ENCODE results near the gene UGT1A1. TPM values are rescaled to one million over a fixed set of nuclear protein-coding genes. Genes with fewer than 3 reads are reported as not detected.

UGT1A1 gene
- total RNA-seq, 1 donor from 2014 or later, result not detected

DNA sequence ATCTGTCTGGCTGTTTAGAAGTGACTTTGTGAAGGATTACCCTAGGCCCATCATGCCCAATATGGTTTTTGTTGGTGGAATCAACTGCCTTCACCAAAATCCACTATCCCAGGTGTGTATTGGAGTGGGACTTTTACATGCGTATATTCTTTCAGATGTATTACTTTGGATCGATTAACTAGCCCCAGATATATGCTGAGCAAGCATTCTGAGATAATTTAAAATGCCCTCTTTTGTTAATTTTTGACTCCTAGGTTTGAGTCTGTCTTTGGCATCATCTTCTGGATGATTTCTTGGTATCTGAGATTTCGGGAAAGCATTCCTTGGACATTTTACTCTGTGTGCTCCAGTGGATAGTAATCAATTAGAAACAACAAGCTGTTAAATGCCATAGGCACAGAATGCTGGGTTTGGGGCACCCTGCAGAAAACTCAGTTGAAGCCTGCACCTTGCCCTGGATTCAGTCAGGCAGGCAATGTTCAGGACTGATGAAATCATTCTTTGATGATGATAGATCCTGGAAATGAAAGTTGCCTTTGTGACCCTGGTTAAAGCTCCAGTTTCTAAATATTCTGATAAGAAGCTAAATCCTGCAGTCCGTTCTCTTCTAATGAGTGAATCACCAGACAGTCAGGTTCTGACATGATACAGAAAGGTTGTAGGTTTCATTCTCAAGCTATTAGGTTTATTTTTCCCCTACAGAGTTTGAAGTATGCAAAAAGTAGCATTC, 1.1 kb downstream of the UGT1A1 start:
- H3K4me1 Mint-ChIP-seq (ENCODE audit: unreplicated experiment), result no peaks in the 10 kb centered on the region
- DNase-seq (ENCODE audit: low spot score), result no peak
- H3K9me3 Mint-ChIP-seq (ENCODE audit: unreplicated experiment), result no peaks in the 10 kb centered on the region
- H3K36me3 Mint-ChIP-seq (ENCODE audit: low read depth, unreplicated experiment), result no peaks in the 10 kb centered on the region
- no peak for TF ChIP-seq CTCF (IDR thresholded peaks at IDR 0.05; ENCODE audit: unreplicated experiment)
- H3K4me3 Mint-ChIP-seq (ENCODE audit: unreplicated experiment), result no peak overlapping the region
- no peaks in the 10 kb centered on the region for H3K27me3 Mint-ChIP-seq (ENCODE audit: unreplicated experiment)
- H3K27ac Mint-ChIP-seq (ENCODE audit: unreplicated experiment), result no peak overlapping the region

DNA sequence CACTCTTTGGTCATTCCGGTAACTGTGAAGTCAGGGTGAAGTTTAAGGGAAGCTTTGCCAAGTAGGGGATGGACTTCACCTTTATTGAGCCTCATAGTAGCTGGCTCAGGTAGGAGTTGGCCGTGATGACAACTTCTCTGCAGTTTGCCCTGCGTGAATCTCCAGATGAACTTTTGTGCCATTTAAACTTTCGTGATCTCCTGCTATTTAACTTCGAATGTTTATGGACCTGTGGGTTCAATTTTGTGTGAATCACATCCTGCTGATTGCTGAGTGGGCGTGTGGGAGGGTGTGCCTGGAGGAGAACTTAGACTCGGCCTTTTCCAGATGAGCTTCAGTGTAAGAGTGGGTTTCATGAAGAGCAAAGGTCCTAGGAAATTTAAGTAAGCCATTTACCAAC, 4.2 kb downstream of the UGT1A1 start:
- Mint-ChIP-seq H3K36me3 (ENCODE audit: low read depth, unreplicated experiment) (no peaks in the 10 kb centered on the region), H3K4me3 (ENCODE audit: unreplicated experiment) (no peak overlapping the region), H3K27ac (ENCODE audit: unreplicated experiment) (no peak overlapping the region), H3K9me3 (ENCODE audit: unreplicated experiment) (no peaks in the 10 kb centered on the region), H3K27me3 (ENCODE audit: unreplicated experiment) (no peaks in the 10 kb centered on the region), H3K4me1 (ENCODE audit: unreplicated experiment) (no peaks in the 10 kb centered on the region)
- no peak for TF ChIP-seq CTCF (IDR thresholded peaks at IDR 0.05; ENCODE audit: unreplicated experiment)
- no peak for DNase-seq (ENCODE audit: low spot score)

- Mint-ChIP-seq H3K4me3 (ENCODE audit: unreplicated experiment) (no peak overlapping the region), H3K9me3 (ENCODE audit: unreplicated experiment) (no peaks in the 10 kb centered on the region), H3K4me1 (ENCODE audit: unreplicated experiment) (no peaks in the 10 kb centered on the region), H3K36me3 (ENCODE audit: low read depth, unreplicated experiment) (no peaks in the 10 kb centered on the region), H3K27ac (ENCODE audit: unreplicated experiment) (no peak overlapping the region), H3K27me3 (ENCODE audit: unreplicated experiment) (no peaks in the 10 kb centered on the region)
- DNase-seq (ENCODE audit: low spot score), result no peak
- TF ChIP-seq CTCF (IDR thresholded peaks at IDR 0.05; ENCODE audit: unreplicated experiment), result no peak
Observed at GRCh38 chr2:233764761-233765160, 4.7 kb downstream of the UGT1A1 start.

GRCh38 chr2:233766416-233766815, 6.3 kb downstream of the UGT1A1 start:
- TF ChIP-seq CTCF (IDR thresholded peaks at IDR 0.05; ENCODE audit: unreplicated experiment), result no peak
- Mint-ChIP-seq H3K9me3 (ENCODE audit: unreplicated experiment) (no peaks in the 10 kb centered on the region), H3K4me1 (ENCODE audit: unreplicated experiment) (no peaks in the 10 kb centered on the region), H3K4me3 (ENCODE audit: unreplicated experiment) (no peak overlapping the region), H3K36me3 (ENCODE audit: low read depth, unreplicated experiment) (no peaks in the 10 kb centered on the region), H3K27ac (ENCODE audit: unreplicated experiment) (no peak overlapping the region), H3K27me3 (ENCODE audit: unreplicated experiment) (no peaks in the 10 kb centered on the region)
- no peak for DNase-seq (ENCODE audit: low spot score)

- no peak for TF ChIP-seq CTCF (IDR thresholded peaks at IDR 0.05; ENCODE audit: unreplicated experiment)
- H3K27ac Mint-ChIP-seq (ENCODE audit: unreplicated experiment), result no peak overlapping the region
- no peaks in the 10 kb centered on the region for H3K36me3 Mint-ChIP-seq (ENCODE audit: low read depth, unreplicated experiment)
- no peak overlapping the region for H3K4me3 Mint-ChIP-seq (ENCODE audit: unreplicated experiment)
- no peak for DNase-seq (ENCODE audit: low spot score)
- no peaks in the 10 kb centered on the region for H3K27me3 Mint-ChIP-seq (ENCODE audit: unreplicated experiment)
- H3K4me1 Mint-ChIP-seq (ENCODE audit: unreplicated experiment), result no peaks in the 10 kb centered on the region
- H3K9me3 Mint-ChIP-seq (ENCODE audit: unreplicated experiment), result no peaks in the 10 kb centered on the region
Observed at GRCh38 chr2:233768076-233768475, 8.0 kb downstream of the UGT1A1 start.
